ENCODE measurements around the gene ERFL. TPM values are rescaled to one million over a fixed set of nuclear protein-coding genes. Genes with fewer than 3 reads are reported as not detected.

ERFL gene
- total and polyA plus RNA-seq, 2 experiments from 2014 or later: 0.69 TPM; not detected in 1

DNA sequence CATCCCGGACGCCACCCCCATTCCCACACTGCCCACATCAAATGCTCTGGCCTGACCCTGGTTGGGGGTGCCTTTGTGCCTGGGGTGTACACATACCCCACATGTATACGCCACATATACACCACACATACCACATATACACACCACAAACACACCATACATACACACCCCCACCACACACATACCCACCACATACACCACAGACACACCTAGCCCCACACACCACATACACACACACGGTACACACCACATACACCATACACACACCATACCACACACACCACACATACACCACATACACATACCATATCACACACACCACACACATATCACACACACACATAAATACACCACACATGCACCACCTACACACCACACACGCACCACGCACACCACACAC, 10.2 kb downstream of the ERFL start:
- ATAC-seq: no peak

More for the DNA sequence above, 10.2 kb downstream of the ERFL start:
- Histone ChIP-seq H3K4me3 (no peak overlapping the region), H2AFZ (no peak overlapping the region), H3K9me2 (ENCODE audit: insufficient read depth) (no peaks in the 10 kb centered on the region), H3K4me2 (no peak overlapping the region), H3K4me1 (ENCODE audit: insufficient read depth) (peaks cover 9% of the 10 kb centered on the region; the same call in 1 of the 2 replicates), H3K27me3 (ENCODE audit: insufficient read depth) (peaks cover 100% of the 10 kb centered on the region), H3K79me2 (replicated peaks; ENCODE audit: insufficient read depth) (no peaks in the 10 kb centered on the region), H3F3A (replicated peaks; ENCODE audit: low read depth) (peaks cover 12% of the 10 kb centered on the region), H3K27ac (ENCODE audit: low read depth) (no peak overlapping the region), H4K20me1 (replicated peaks; ENCODE audit: insufficient read depth) (peaks cover 3% of the 10 kb centered on the region; the same call in 1 of the 2 replicates), H3K36me3 (ENCODE audit: insufficient read depth) (no peaks in the 10 kb centered on the region)
- TF ChIP-seq ZNF462 (CRISPR knock-in tag; IDR thresholded peaks at IDR 0.05): no peak
- no peak for TF ChIP-seq CREB1 (CRISPR knock-in tag; IDR thresholded peaks at IDR 0.05; ENCODE audit: low read depth)
- TF ChIP-seq, protein P1, sequence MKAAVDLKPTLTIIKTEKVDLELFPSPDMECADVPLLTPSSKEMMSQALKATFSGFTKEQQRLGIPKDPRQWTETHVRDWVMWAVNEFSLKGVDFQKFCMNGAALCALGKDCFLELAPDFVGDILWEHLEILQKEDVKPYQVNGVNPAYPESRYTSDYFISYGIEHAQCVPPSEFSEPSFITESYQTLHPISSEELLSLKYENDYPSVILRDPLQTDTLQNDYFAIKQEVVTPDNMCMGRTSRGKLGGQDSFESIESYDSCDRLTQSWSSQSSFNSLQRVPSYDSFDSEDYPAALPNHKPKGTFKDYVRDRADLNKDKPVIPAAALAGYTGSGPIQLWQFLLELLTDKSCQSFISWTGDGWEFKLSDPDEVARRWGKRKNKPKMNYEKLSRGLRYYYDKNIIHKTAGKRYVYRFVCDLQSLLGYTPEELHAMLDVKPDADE (IDR thresholded peaks at IDR 0.05): no peak
- TF ChIP-seq POLR2AphosphoS5 (IDR thresholded peaks at IDR 0.05; ENCODE audit: low read depth): no peak
- TF ChIP-seq ZNF114 (CRISPR knock-in tag; IDR thresholded peaks at IDR 0.05): no peak
- no peak for TF ChIP-seq NANOG (IDR thresholded peaks at IDR 0.05; ENCODE audit: borderline replicate concordance)
- no peak for TF ChIP-seq STAT1 (IDR thresholded peaks at IDR 0.05; ENCODE audit: unreplicated experiment)
- TF ChIP-seq ZNF331 (CRISPR knock-in tag; IDR thresholded peaks at IDR 0.05; ENCODE audit: low read depth): no peak
- Mint-ChIP-seq H3K27ac (no peak overlapping the region), H3K36me3 (ENCODE audit: low read depth) (no peaks in the 10 kb centered on the region; the same call in 2 of the 3 replicates), H3K4me3 (no peak overlapping the region), H3K4me1 (peaks cover 9% of the 10 kb centered on the region), H3K9me3 (0 out of 3 replicates have a peak, but pooled peaks cover under 1% of the 10 kb centered on the region), H3K27me3 (ENCODE audit: insufficient read depth, low read depth, poor library complexity) (peaks cover 19% of the 10 kb centered on the region)
- no peak for DNase-seq (ENCODE audit: low spot score)

Data from GM23338 (cell line).